AG04449 (cell line): Measurements from ENCODE around the gene FAM185A.

ENCODE experiments used
- CTCF ChIA-PET: fragments of 350-600 bp; formaldehyde crosslinking; extraction: SDS; loops from one replicate; lab custom pipeline; 2021; ENCODE audit warnings: antibody characterized with exemption; lab: Yijun Ruan, JAX
- POLR2A ChIA-PET: fragments of 400-600, 350-600 bp; formaldehyde crosslinking; extraction: SDS; loops from one replicate; lab custom pipeline; 2020; ENCODE audit warnings: antibody characterized with exemption, inconsistent platforms; lab: Yijun Ruan, JAX
- DNase-seq: peaks from one replicate; pipeline ENCODE4 v3.0.0-alpha.2; 2010; ENCODE audit warnings: low read depth, low spot score
- H3K4me3 ChIP-seq: 2 replicates; pipeline ENCODE4 v1.5.1; 2011; ENCODE audit warnings: low read depth, mild to moderate bottlenecking, control low read depth, low read length
- CTCF ChIP-seq: IDR thresholded peaks from one replicate; pipeline ENCODE4 v1.5.1; 2011; ENCODE audit warnings: mild to moderate bottlenecking, moderate library complexity, low read length, control low read depth, inconsistent platforms; ENCODE audit not compliant: insufficient read depth; ENCODE audit errors: missing control alignments

Gene FAM185A

DNA sequence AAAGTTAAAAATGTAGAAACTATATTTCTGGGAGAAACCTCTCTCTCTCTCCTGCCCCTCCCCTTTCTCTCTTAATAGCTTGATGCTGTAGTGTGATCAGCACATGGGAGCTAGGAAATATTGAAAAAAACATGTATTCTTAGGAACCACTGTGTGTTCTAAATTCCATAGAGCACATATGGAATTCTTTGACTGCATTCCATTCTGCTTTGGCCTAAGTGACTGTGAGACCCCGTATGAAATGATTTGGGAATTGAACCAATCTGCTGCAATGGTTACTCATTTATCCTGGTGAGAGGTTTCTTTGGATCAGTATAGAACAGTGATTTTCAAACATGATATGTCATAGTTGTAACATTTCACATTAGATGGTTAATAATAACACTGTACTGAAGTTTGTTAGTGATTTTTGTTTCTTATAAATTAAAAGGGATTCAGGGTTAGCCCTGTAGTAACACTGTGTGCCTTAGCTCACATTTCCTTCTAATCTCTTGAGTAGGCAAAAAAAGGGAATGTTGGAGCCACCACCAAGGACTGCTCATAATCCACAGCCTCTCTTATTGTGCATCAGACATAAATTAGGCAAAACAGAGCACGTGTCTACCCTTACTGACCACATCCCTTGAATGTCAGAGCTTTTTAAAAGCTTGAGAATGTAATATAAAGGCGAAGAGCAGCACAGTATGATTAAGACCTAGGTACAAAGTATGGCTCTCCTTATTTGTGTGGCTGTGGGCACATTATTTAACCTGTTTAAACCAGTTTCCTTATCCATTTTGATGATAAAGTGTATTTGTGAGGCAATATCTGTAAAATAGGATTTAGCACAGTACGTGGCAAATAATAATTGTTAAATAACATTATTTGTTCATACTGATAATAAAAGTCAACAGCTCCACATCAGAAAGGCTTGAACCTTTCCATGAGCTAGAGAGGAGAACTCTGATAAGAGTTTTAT lies 69.1 kb downstream of the FAM185A start:
- no peak for DNase-seq
- TF ChIP-seq CTCF = no peak
- no peak overlapping the region for H3K4me3 ChIP-seq
- CTCF ChIA-PET = no interaction called here
- POLR2A ChIA-PET = no interaction called here

- POLR2A ChIA-PET = no interaction called here
- DNase-seq = no peak
- TF ChIP-seq CTCF = no peak
- no peak overlapping the region for H3K4me3 ChIP-seq
- CTCF ChIA-PET = interaction anchor here (0.8 to 1.3 kb wide), 3 partner anchors 8 to 243 kb away, joined by 3 to 4 read pairs (median 3); no protein-coding TSS in a partner anchor
Measured at GRCh38 chr7:102819151-102819550, 70.4 kb downstream of the FAM185A start.

GRCh38 chr7:102821994-102822747 lies 73.4 kb downstream of the FAM185A start:
- no peak for TF ChIP-seq CTCF
- POLR2A ChIA-PET = no interaction called here
- CTCF ChIA-PET = interaction anchor here (0.9 kb wide), 1 partner anchor 10 kb away, joined by 3 read pairs; no protein-coding TSS in a partner anchor

DNA sequence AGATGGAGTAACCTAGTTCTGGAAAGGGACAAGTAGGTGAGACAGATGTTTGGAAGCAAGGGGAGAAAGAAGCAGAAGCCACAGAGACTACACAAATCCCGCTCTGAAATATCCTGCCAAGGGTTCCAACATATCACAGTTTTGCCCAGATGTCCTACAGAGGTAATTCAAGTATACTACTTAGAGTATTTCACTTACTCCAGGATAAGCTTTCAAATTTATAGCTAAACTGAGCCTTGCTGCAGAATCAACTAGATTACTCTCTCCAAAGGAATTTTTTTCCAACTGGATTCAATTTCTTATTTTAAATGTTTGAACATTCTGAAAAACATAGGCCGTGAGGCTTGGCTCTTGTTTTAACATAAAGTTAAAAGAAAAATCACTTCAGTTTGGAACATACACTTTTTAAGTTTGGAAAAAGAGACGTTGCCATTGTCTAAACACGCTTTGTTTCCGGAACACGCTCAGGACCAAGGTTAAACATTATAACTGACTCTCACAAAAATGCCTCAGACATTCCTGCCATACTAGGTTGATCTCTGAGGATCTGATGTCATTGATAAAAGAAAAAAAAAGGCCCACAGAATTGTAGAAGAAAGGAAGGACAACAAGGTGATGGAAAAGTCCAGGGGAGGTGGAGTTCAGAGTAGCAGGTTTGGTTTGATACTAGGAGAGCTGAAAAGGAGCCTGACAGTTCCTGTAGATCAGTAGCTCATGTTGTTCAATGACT lies 74.8 kb downstream of the FAM185A start:
- TF ChIP-seq CTCF = no peak
- CTCF ChIA-PET = no interaction called here
- no peak for DNase-seq
- POLR2A ChIA-PET = no interaction called here
- no peak overlapping the region for H3K4me3 ChIP-seq

More at GRCh38 chr7:102821994-102822747, 73.4 kb downstream of the FAM185A start:
- H3K4me3 ChIP-seq = no peak overlapping the region
- no peak for DNase-seq

DNA sequence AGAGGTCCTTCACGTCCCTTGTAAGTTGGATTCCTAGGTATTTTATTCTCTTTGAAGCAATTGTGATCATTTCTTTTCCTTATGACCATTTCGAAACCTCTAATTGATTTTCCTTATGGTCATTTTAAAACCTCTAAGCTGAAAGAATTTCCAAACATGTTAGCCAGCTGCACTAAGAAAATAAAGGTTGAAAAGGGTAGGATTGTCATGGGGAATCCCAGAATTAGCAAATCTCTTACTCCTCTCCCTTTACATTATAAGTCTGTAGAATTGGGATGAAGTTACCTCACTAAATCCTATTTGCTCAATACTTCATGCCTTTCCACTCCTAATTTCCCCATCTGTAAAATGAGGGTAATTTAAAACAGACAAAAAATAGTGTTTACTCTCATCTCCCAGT lies 79.5 kb downstream of the FAM185A start:
- POLR2A ChIA-PET = no interaction called here
- TF ChIP-seq CTCF = no peak
- no peak overlapping the region for H3K4me3 ChIP-seq
- DNase-seq = peak; percentile 70
- CTCF ChIA-PET = interaction anchor here (2.6 kb wide), 1 partner anchor 234 kb away, joined by 11 read pairs; no protein-coding TSS in a partner anchor
